NOMO-1 treated with dmso at 0.1 percent for 144 hours (cell line): ENCODE results near the gene SERP1.

Experiments
- DNase-seq: peaks from one replicate; lab custom pipeline; 2025; ENCODE audit not compliant: unreplicated experiment; lab: John Stamatoyannopoulos, UW

The SERP1 gene

DNA sequence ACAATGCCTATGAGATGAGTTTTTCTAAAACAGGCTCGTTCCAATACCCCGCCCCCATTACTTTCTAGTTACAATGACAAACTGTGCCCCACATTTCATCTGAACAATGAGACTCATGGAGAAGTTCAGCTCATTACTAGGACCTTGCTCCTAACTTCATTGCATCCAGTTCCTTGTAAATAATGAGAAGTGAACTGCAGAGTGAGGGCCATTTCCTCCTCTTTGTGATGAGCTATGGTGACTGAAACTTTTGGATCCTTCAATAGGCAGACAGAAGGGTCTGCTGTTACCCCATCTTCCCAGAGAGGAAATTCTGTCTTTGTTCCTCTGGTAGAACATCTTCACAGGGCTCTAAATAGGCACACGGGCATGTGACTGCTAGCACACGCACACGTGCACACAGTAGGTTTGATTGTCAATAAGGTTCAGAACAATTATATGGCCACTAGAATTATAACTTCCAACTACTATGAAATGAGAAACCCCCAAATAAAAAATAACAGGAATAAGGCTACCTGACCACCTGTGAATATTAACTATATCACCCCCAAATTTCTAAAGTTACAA is 51.8 kb downstream of the SERP1 start:
- no peak for DNase-seq
